Body of pancreas (tissue), 4 donors: ENCODE results near the gene ACTR3C.

ENCODE experiments used
- CTCF ChIP-seq, 7 experiments: fragments of 450-650 bp in 4 of 7; fragments of 200-600 bp in 3 of 7; sonication (generic) in 3 of 7; IDR thresholded peaks; one replicate each; pipeline ENCODE4 v1.5.1; 2016 to 2019; ENCODE audit warnings: antibody characterized with exemption in 7 of 7
- POLR2A ChIP-seq, 3 donors: fragments of 450-650 bp; IDR thresholded peaks; one replicate each; pipeline ENCODE4 v1.6.1; 2016; ENCODE audit warnings: antibody characterized with exemption in 3 of 3, mild to moderate bottlenecking in 2 of 3

GRCh38 chr7:150370612-150371071 is 47.3 kb upstream of the ACTR3C start:
- TF ChIP-seq CTCF (IDR thresholded peaks at IDR 0.05) (no peak), POLR2A (IDR thresholded peaks at IDR 0.05) (no peak)
